H1 (cell line): ENCODE measurements around the gene MAPKAP1. TPM values are rescaled to one million over a fixed set of nuclear protein-coding genes. Genes with fewer than 3 reads are reported as not detected.

ENCODE experiments used
- CHD7 ChIP-seq: fragments of 300-600 bp; sonication (generic); IDR thresholded peaks from 2 replicates; pipeline ENCODE4 v1.7.1; 2012; ENCODE audit warnings: low read length, moderate library complexity, mild to moderate bottlenecking, inconsistent platforms; ENCODE audit not compliant: insufficient replicate concordance
- polyA plus RNA-seq, 7 experiments: library from polyadenylated mRNA; depleted of rRNA in 3 of 7; stranded (reverse) in 5 of 7; unstranded in 2 of 7; fragments of >200 nt in 5 of 7; fragments of 200-250 nt in 2 of 7; gene quantifications; 1 replicate in 5 of 7; 2 replicates in 1 of 7; 4 replicates in 1 of 7; pipeline versions ENCODE4 v1.2.1 to v1.2.3, GENCODE V29; 2011 to 2013; ENCODE audit warnings: missing spikeins in 2 of 7, mixed read lengths in 2 of 7
- total RNA-seq: library from RNA; stranded (reverse); fragmentation: NEBNext Ultra II Directional; extraction: Animal tissue kit (Norgen Biotek cat#: 25700); gene quantifications from 2 replicates; pipeline ENCODE4 v1.2.1, GENCODE V29; 2021

MAPKAP1 gene
- total and polyA plus RNA-seq, 2 of the 8 experiments (the other 6 are each of a cell fraction or from before 2014, with no cell fraction given) = 79.2 to 140 TPM

- TF ChIP-seq CHD7 = no peak
Observed at GRCh38 chr9:125468646-125469045, 238.4 kb downstream of the MAPKAP1 start (continued).
